GM19438 (cell line): ENCODE data around the gene APCDD1L.
"Not testable (repeated sequence)": the region's sequence is repeated elsewhere in the genome, so short reads cannot be mapped to it uniquely, and the experiment has no call there.

Experiments used
- ATAC-seq: cut with Tn5 transposase; IDR thresholded peaks from one replicate; pipeline ENCODE4 v1.9.1; 2021; ENCODE audit warnings: low read depth; ENCODE audit not compliant: unreplicated experiment

APCDD1L gene

GRCh38 chr20:58545565-58546415 lies 30.6 kb upstream of the APCDD1L start:
- ATAC-seq, result no peak

- ATAC-seq, result no peak
Observed at GRCh38 chr20:58544891-58545290, 29.7 kb upstream of the APCDD1L start.

DNA sequence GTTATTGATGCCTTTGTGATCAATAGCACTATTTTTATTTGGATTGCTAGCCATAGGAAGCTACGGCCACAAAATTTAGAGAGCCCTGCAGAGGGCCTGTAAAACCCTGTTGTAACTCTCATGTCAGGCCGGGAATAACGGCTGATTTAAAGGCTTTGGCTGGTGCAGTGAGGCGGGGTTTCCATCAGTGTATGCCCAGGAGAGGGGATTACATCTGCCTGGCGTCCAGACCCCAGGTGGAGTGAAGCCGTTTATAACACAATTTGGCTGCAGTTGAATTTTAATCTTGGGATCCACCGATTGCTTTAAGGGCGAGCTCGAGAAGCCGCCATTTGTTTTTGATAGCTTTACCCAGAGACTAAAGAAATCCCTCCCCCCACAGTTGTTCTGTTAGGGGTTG lies 29.1 kb upstream of the APCDD1L start:
- no peak for ATAC-seq

DNA sequence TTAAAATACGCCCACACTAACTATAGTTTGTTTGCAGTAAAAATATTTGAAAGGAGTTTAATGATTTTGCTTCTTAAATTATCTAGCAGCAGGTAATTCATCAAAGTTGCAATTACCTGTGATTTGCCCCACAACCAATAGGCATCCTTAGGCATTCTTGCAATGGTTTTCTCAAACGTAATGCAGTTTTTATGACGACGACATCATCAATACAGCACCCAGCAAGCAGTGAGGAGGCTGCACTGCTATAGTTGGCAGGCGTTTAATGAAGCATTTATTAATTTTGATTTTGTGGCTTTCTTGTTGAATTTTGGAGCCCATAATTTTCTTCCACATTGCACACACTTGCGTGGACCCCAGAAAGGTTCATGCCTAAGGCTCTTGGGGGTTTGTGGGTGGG lies 28.1 kb upstream of the APCDD1L start:
- no peak for ATAC-seq

GRCh38 chr20:58542411-58543095 lies 27.4 kb upstream of the APCDD1L start:
- no peak for ATAC-seq

DNA sequence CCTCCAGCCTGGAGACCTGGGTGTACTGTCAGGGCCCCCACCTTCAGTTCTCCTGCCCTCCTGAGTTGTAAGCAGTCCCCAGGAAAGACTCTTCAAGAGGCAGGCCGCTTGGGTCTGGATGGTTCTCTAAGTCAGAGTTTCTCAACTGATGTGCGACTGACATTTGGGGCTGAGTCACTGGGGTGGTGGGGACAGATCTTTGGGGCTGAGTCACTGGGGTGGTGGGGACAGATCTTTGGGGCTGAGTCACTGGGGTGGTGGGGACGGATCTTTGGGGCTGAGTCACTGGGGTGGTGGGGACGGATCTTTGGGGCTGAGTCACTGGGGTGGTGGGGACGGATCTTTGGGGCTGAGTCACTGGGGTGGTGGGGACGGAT lies 26.8 kb upstream of the APCDD1L start:
- not testable (repeated sequence) for ATAC-seq

DNA sequence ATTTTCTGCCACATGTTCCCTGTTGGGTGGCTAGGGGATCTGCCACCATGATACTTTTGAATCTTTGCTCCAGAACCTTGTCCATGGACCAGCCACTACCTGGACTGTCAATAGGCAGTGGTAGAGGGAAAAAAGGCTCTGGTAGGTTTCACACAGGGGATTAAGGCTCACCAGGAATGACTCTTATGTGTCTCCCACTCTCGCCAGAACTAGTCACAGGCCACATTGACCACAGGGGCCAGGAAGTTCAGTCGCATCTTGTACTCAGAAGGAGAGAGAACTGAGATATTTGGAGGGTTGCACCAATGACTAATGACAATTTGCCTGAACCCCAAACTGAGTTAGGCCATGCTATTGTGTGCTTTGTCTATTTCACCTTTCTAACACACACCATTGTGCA lies 23.6 kb upstream of the APCDD1L start:
- ATAC-seq, result no peak

GRCh38 chr20:58537831-58538230 lies 22.6 kb upstream of the APCDD1L start:
- ATAC-seq, result no peak

- ATAC-seq, result no peak
Observed at GRCh38 chr20:58536289-58536688, 21.1 kb upstream of the APCDD1L start.

DNA sequence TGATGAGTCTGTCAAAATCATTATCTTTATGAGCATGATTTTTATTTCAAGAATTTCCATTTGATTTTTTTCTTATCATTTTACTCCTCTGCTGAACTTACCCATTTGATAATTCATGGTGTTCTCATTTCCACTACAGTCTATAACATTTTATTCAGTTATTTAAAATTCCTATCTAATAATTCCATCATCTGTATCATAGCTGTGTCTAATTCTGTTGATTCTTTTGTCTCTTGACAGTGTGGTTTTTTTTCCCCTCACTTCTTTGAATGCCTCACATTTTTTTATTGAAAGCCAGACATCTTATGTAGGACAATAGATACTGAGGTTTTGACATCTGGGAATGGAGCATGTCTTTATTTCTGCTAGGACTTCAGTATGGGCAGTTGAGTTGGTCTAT lies 16.5 kb upstream of the APCDD1L start:
- no peak for ATAC-seq

GRCh38 chr20:58531063-58531462 lies 15.9 kb upstream of the APCDD1L start:
- no peak for ATAC-seq

GRCh38 chr20:58528412-58528811 lies 13.2 kb upstream of the APCDD1L start:
- ATAC-seq, result no peak

- ATAC-seq, result no peak
Observed at GRCh38 chr20:58526411-58526810, 11.2 kb upstream of the APCDD1L start.

- ATAC-seq, result no peak
Observed at GRCh38 chr20:58524814-58525213, 9.6 kb upstream of the APCDD1L start.

DNA sequence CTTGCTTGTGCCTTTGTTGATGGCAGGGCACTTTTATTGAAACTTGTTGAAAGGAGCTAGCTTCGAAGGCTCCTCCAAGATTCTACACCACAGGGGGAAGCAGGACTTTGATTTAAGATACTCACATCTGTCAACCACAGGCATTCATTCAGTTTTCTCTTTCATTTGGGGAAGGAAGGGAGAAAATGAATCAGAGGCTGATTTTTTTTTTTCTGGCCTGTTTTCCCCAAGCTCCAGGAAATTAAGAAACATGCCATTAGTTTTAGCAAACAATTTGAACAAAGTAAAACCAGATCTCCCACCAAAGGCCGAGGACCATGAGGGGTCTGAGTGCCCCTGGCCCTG lies 8.7 kb upstream of the APCDD1L start:
- no peak for ATAC-seq

GRCh38 chr20:58523072-58523970 lies 8.1 kb upstream of the APCDD1L start:
- ATAC-seq, result no peak

DNA sequence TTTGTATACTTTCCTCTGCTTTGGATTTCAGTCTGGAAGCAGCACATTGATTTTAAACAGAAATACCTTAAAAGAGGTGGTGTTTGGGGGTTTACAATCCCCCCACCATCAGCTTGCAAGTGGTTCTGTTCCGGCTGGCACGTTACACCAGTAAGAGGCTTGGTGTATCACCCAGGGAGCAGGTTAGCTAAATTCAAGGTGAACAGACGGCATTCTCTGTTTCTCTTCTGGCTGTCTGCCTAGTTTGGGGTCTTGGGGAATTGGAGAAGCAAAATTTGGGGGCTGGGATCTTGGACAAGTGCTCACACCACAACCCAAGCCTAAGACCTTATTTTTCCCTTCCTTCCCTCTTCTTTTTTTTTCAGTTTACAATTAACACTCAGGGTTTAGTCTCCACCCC lies 7.5 kb upstream of the APCDD1L start:
- ATAC-seq, result no peak

DNA sequence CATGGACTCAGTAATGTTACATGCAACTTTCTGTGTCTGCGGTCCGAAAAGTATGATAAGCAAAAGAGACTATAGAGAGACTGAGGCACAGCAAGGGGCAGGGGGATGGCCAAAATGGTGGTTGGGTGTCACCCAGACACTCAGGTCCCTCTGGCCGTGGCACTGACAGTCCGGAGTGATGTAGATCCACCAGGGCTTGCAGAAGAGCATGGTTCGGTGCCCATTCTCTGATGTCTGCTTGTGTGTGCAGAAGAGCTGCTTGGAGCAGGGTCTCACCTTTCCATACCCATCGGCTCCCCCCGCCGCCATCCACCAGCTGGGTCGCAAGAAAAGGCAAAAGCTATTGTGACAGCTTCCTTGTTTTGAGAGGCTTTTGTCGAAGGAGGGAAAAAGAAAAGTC lies 6.6 kb upstream of the APCDD1L start:
- no peak for ATAC-seq

- no peak for ATAC-seq
Observed at GRCh38 chr20:58519940-58520712, 4.9 kb upstream of the APCDD1L start.

DNA sequence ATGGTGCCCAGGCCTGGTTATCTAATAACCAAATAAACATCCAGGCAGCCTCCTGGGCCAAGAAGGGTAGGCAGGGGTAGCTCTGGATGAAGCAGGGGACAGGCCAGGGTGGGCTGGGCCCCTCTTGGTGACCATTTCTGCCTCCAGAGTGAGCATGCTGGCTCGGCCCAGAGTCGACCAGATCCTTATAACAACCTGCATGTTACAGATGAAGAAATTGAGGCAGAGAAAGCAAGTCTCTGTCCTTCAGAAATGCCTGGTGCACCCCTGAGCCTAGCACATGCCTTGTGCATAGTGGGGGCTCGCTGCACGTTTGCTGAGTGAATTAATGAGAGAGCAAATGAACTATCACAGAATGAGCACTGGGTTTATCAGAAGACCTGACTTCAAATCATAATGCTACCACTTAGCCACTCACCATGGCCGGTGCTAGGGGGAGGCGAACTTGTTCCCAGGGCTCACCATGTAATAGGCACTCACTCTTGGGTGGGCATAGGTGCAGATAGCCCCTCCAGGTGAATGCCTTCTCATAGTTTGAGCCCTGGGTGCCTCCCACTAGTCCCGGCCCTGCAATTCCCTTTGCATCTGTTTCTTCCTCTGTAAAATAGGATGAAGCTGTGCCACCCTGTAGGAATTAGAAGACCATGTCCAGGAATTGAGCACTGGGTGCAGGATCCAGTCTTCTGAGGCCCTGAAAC lies 3.8 kb upstream of the APCDD1L start:
- ATAC-seq, result no peak
